Measurements from ENCODE around the gene EML6.

Gene EML6

GRCh38 chr2:54999182-54999581 lies 275.7 kb downstream of the EML6 start:
- H3K4me3 ChIP-seq (ENCODE audit: low read depth, low read length) = no peak overlapping the region
- in situ Hi-C loops (cut with HindIII; ENCODE audit: low sequenced_read_pairs) = no loop called here
- TF ChIP-seq, protein P1, sequence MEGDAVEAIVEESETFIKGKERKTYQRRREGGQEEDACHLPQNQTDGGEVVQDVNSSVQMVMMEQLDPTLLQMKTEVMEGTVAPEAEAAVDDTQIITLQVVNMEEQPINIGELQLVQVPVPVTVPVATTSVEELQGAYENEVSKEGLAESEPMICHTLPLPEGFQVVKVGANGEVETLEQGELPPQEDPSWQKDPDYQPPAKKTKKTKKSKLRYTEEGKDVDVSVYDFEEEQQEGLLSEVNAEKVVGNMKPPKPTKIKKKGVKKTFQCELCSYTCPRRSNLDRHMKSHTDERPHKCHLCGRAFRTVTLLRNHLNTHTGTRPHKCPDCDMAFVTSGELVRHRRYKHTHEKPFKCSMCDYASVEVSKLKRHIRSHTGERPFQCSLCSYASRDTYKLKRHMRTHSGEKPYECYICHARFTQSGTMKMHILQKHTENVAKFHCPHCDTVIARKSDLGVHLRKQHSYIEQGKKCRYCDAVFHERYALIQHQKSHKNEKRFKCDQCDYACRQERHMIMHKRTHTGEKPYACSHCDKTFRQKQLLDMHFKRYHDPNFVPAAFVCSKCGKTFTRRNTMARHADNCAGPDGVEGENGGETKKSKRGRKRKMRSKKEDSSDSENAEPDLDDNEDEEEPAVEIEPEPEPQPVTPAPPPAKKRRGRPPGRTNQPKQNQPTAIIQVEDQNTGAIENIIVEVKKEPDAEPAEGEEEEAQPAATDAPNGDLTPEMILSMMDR (IDR thresholded peaks at IDR 0.05; ENCODE audit: low read depth, low read length) = no peak
- DNase-seq (ENCODE audit: low read depth, low spot score) = peak; percentile 54

- TF ChIP-seq, protein P1 (IDR thresholded peaks at IDR 0.05; ENCODE audit: low read depth, low read length) = no peak
- in situ Hi-C loops (cut with HindIII; ENCODE audit: low sequenced_read_pairs) = no loop called here
- no peak overlapping the region for H3K4me3 ChIP-seq (ENCODE audit: low read depth, low read length)
- no peak for DNase-seq (ENCODE audit: low read depth, low spot score)
Measured at GRCh38 chr2:55000341-55000740, 276.9 kb downstream of the EML6 start.

- no peak overlapping the region for H3K4me3 ChIP-seq (ENCODE audit: low read depth, low read length)
- in situ Hi-C loops (cut with HindIII; ENCODE audit: low sequenced_read_pairs) = no loop called here
- DNase-seq (ENCODE audit: low read depth, low spot score) = no peak
- TF ChIP-seq, protein P1 (IDR thresholded peaks at IDR 0.05; ENCODE audit: low read depth, low read length) = no peak
Measured at GRCh38 chr2:55001716-55002115, 278.3 kb downstream of the EML6 start.

DNA sequence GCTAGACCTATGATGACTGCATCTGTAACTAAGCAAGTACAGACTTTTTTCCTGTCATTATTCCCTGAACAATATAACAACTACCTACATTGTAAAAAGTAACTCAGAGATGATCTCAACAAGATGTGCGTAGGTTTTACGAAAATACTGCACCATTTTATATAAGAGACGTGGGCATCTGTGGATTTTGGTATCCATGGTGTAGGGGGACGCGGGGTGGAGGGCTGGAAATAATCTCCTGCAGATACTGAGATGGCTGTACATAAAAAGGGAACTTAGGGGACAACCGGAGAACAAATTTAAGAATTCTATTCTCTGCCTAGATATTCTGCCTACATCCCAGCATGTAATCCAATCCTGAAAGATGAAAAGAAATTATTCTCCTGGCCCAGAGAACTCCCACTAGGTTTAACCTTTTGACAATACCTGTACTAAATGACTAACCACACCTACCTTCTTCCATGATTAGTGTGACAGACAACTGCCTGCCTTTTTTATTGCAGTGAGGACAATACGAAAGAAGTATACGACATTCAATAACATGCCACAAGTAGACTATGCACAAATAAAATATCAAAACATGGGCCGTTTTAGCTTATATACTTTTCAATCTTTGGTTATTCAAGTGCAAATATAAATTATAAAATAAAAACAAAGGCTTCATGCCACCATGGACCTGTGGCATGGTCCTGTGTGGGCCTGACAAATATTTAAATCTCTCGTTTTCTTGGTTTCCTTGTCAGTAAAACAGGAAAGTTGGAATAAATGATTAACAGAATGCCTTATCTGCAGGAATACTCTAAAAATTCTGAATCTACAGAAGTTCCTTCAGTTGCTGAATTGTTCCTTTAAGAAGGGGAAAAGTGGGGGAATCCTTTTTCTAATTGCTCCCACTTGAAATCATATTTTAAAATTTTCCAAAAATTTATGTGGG lies 280.5 kb downstream of the EML6 start:
- in situ Hi-C loops (cut with HindIII; ENCODE audit: low sequenced_read_pairs) = no loop called here
- no peak for DNase-seq (ENCODE audit: low read depth, low spot score)
- TF ChIP-seq, protein P1 (IDR thresholded peaks at IDR 0.05; ENCODE audit: low read depth, low read length) = no peak
- no peak overlapping the region for H3K4me3 ChIP-seq (ENCODE audit: low read depth, low read length)

DNA sequence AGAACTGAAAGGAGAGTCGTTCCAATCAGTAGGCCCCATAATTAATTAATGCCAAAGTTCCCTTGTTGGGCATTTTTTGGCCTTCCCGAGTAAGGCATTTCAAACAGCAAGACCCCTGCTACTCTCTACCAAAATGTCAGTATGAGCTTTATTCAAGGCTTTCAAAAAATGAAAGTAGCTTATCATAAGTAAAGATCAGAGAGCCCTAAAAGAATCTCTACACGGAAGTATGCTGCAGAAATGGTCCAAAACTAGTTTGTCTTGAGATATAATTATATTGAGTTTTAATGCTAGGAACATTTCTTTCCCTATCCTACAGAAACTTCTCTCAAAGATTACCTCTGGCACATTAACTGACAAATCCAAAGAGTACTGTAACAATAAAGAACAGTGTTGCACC lies 282.8 kb downstream of the EML6 start:
- in situ Hi-C loops (cut with HindIII; ENCODE audit: low sequenced_read_pairs) = no loop called here
- TF ChIP-seq, protein P1 (IDR thresholded peaks at IDR 0.05; ENCODE audit: low read depth, low read length) = no peak

DNA sequence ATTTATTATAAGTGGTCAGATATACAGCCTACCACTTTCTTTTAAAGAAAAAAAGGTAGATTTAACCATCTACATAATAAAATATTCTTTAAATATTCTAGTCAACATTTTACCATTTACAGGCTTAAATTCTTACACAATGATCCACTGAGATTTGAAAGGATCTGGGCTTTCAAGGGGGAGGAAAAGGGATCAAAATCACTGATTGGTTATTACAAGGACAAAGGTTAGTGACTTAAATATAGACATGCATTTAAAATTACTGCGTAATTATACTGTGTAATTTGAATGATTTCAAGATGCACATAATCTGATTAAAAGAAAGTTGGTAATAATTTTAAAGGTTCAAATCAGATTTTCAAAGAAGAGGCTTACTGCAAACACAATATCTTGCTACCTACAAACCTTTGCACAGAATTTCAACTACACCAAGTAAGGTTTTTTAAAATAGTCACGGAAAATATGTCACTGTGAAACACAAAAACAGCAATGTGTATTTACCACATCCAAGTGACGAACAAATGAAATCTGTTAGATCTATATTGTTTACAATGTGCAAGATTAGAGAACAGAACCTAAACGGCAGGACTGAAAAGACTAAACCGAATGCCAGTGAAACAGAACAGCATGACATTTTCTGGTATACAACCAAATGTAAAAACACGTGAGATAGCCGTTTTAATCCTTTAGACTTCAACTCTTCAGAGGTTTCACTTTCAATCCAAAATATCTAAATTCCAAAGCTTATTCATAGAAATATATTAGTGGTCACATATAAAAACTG lies 286.0 kb downstream of the EML6 start:
- in situ Hi-C loops (cut with HindIII; ENCODE audit: low sequenced_read_pairs) = no loop called here
- TF ChIP-seq, protein P1 (IDR thresholded peaks at IDR 0.05; ENCODE audit: low read depth, low read length) = no peak
- H3K4me3 ChIP-seq (ENCODE audit: low read depth, low read length) = no peak overlapping the region
- DNase-seq (ENCODE audit: low read depth, low spot score) = no peak

More for the DNA sequence above, 282.8 kb downstream of the EML6 start:
- no peak overlapping the region for H3K4me3 ChIP-seq (ENCODE audit: low read depth, low read length)
- no peak for DNase-seq (ENCODE audit: low read depth, low spot score)

Data from astrocyte of the spinal cord (primary cell).